H1 (cell line): ENCODE measurements around the gene PARP4. TPM values are rescaled to one million over a fixed set of nuclear protein-coding genes. Genes with fewer than 3 reads are reported as not detected.
"Not testable (repeated sequence)": the region's sequence is repeated elsewhere in the genome, so short reads cannot be mapped to it uniquely, and the experiment has no call there.

Experiments used
- CTCF ChIA-PET: fragments of 300-600 bp; sonication (Branson Sonifier 250); formaldehyde crosslinking; loops from one replicate; lab custom pipeline; 2021; ENCODE audit not compliant: partially characterized antibody; lab: Charles Lee
- POLR2A ChIA-PET: fragments of 300-600 bp; sonication (Branson Sonifier 250); formaldehyde crosslinking; loops from one replicate; lab custom pipeline; 2021; ENCODE audit warnings: inconsistent platforms; ENCODE audit not compliant: partially characterized antibody; lab: Charles Lee
- DNase-seq, 2 experiments: peaks; one replicate each; pipeline versions ENCODE4 v3.0.0 to v3.0.0-alpha.2; 2010 to 2022; ENCODE audit warnings: low spot score in 2 of 2, low read depth in 1 of 2, mixed read lengths in 1 of 2
- FAIRE-seq: peaks from 2 replicates; lab custom pipeline; 2011; peaks lifted over from hg19 to GRCh38; lab: Jason Lieb, UNC
- H2AFZ ChIP-seq: 2 replicates; pipeline ENCODE4 v1.8.1; 2012; ENCODE audit warnings: low read length, inconsistent platforms
- H2AK5ac ChIP-seq: 2 replicates; pipeline ENCODE4 v1.6.1; 2013; ENCODE audit warnings: low read depth, low read length
- H2BK120ac ChIP-seq: replicated peaks from 2 replicates; pipeline ENCODE3; 2013; ENCODE audit warnings: low read depth, low read length, inconsistent platforms
- H2BK12ac ChIP-seq: 2 replicates; pipeline ENCODE4 v1.6.1; 2013; ENCODE audit warnings: low read depth, low read length
- H2BK15ac ChIP-seq: 2 replicates; pipeline ENCODE4 v1.6.1; 2013; ENCODE audit warnings: low read length
- H2BK20ac ChIP-seq: 2 replicates; pipeline ENCODE4 v1.6.1; 2013; ENCODE audit warnings: low read length
- H2BK5ac ChIP-seq: 2 replicates; pipeline ENCODE4 v1.6.1; 2013; ENCODE audit warnings: low read depth, low read length
- H3K14ac ChIP-seq: 2 replicates; pipeline ENCODE4 v1.6.1; 2013; ENCODE audit warnings: inconsistent platforms; ENCODE audit not compliant: insufficient read length
- H3K18ac ChIP-seq: 2 replicates; pipeline ENCODE4 v1.6.1; 2013; ENCODE audit warnings: low read length; ENCODE audit errors: extremely low read depth
- H3K23ac ChIP-seq: 2 replicates; pipeline ENCODE4 v1.6.1; 2013; ENCODE audit warnings: inconsistent platforms; ENCODE audit not compliant: insufficient read length
- H3K23me2 ChIP-seq: 2 replicates; pipeline ENCODE4 v1.6.1; 2013; ENCODE audit warnings: low read depth, low read length
- H3K27ac ChIP-seq: 2 replicates; pipeline ENCODE4 v1.6.1; 2011; ENCODE audit warnings: low read depth, low read length, inconsistent platforms
- H3K27me3 ChIP-seq, 4 experiments: replicated peaks in 1 of 4; 1 replicate in 1 of 4; 2 replicates in 3 of 4; pipeline versions ENCODE4 v1.6.1 to v1.8.1; 2011 to 2013; ENCODE audit warnings: low read length in 3 of 4, mild to moderate bottlenecking in 3 of 4, inconsistent platforms in 2 of 4, mixed read lengths in 2 of 4, moderate library complexity in 1 of 4; ENCODE audit not compliant: control insufficient read depth in 3 of 4, insufficient read depth in 3 of 4; ENCODE audit errors: extremely low read depth in 1 of 4
- H3K36me3 ChIP-seq, 4 experiments: 2 replicates each; pipeline versions ENCODE4 v1.6.1 to v1.8.1; 2011 to 2013; ENCODE audit warnings: mild to moderate bottlenecking in 4 of 4, low read length in 3 of 4, moderate library complexity in 2 of 4, control low read depth in 1 of 4, inconsistent platforms in 1 of 4; ENCODE audit not compliant: insufficient read depth in 4 of 4, control insufficient read depth in 2 of 4
- H3K4ac ChIP-seq: replicated peaks from 2 replicates; pipeline ENCODE3; 2013; ENCODE audit warnings: low read length, low read depth, mixed read lengths, inconsistent platforms; ENCODE audit not compliant: insufficient read length
- H3K4me1 ChIP-seq, 4 experiments: replicated peaks in 1 of 4; 1 replicate in 1 of 4; 2 replicates in 3 of 4; pipeline versions ENCODE4 v1.6.1 to v1.8.1; 2011 to 2013; ENCODE audit warnings: low read length in 3 of 4, inconsistent platforms in 2 of 4, mixed read lengths in 1 of 4; ENCODE audit not compliant: insufficient read depth in 4 of 4, control insufficient read depth in 3 of 4
- H3K4me2 ChIP-seq, 2 experiments: 2 replicates each; pipeline versions ENCODE4 v1.6.1 to v1.8.1; 2011 to 2013; ENCODE audit warnings: low read depth in 2 of 2, low read length in 2 of 2, control low read depth in 1 of 2, inconsistent platforms in 1 of 2, mild to moderate bottlenecking in 1 of 2; ENCODE audit not compliant: insufficient read depth in 1 of 2
- H3K4me3 ChIP-seq, 4 experiments: fragments of 200-600, 300-600 bp in 1 of 4; sonication (generic), shearing (Covaris generic), sonication (Bioruptor Twin) in 1 of 4; 2 replicates each; pipeline versions ENCODE4 v1.5.1 to v1.8.1; 2011 to 2016; ENCODE audit warnings: low read length in 4 of 4, low read depth in 3 of 4, control low read depth in 2 of 4, inconsistent platforms in 2 of 4, mild to moderate bottlenecking in 2 of 4, mixed read lengths in 1 of 4, moderate library complexity in 1 of 4; ENCODE audit not compliant: insufficient read depth in 2 of 4; ENCODE audit errors: extremely low read depth in 1 of 4
- H3K56ac ChIP-seq: replicated peaks from 2 replicates; pipeline ENCODE3; 2013; ENCODE audit warnings: low read depth, mild to moderate bottlenecking, mixed read lengths, low read length, inconsistent platforms; ENCODE audit not compliant: insufficient read length
- H3K79me1 ChIP-seq: 2 replicates; pipeline ENCODE4 v1.6.1; 2013; ENCODE audit warnings: low read depth, low read length, control low read depth
- H3K79me2 ChIP-seq, 2 experiments: 2 replicates each; pipeline versions ENCODE4 v1.6.1 to v1.8.1; 2012 to 2013; ENCODE audit warnings: low read length in 2 of 2, mild to moderate bottlenecking in 2 of 2, inconsistent platforms in 1 of 2; ENCODE audit not compliant: insufficient read depth in 2 of 2, control insufficient read depth in 1 of 2
- H3K9ac ChIP-seq, 4 experiments: replicated peaks in 1 of 4; 1 replicate in 1 of 4; 2 replicates in 3 of 4; pipeline versions ENCODE4 v1.6.1 to v1.8.1; 2011 to 2013; ENCODE audit warnings: low read depth in 3 of 4, low read length in 3 of 4, control low read depth in 2 of 4, mild to moderate bottlenecking in 2 of 4, moderate library complexity in 2 of 4, inconsistent platforms in 1 of 4; ENCODE audit errors: extremely low read depth in 1 of 4
- H3K9me3 ChIP-seq, 2 experiments: 2 replicates each; pipeline versions ENCODE4 v1.6.1 to v1.8.1; 2012 to 2013; ENCODE audit warnings: mild to moderate bottlenecking in 2 of 2, moderate library complexity in 2 of 2, control low read depth in 1 of 2, inconsistent platforms in 1 of 2, low read depth in 1 of 2, low read length in 1 of 2, mixed read lengths in 1 of 2; ENCODE audit not compliant: insufficient read depth in 2 of 2
- H4K20me1 ChIP-seq, 2 experiments: replicated peaks in 1 of 2; 2 replicates each; pipeline versions ENCODE3 to v1.8.1; 2011 to 2013; ENCODE audit warnings: inconsistent platforms in 2 of 2, low read length in 2 of 2, mild to moderate bottlenecking in 1 of 2; ENCODE audit not compliant: insufficient read depth in 2 of 2, control insufficient read depth in 1 of 2
- H4K5ac ChIP-seq: 2 replicates; pipeline ENCODE4 v1.6.1; 2013; ENCODE audit warnings: low read length, low read depth, mixed read lengths, inconsistent platforms; ENCODE audit not compliant: insufficient read length
- H4K8ac ChIP-seq: 2 replicates; pipeline ENCODE4 v1.8.0; 2013; ENCODE audit warnings: mild to moderate bottlenecking, moderate library complexity, low read length, inconsistent platforms; ENCODE audit not compliant: insufficient read depth; ENCODE audit errors: extremely low read depth
- H4K91ac ChIP-seq: replicated peaks from 2 replicates; pipeline ENCODE3; 2013; ENCODE audit warnings: low read length, mixed read lengths, inconsistent platforms; ENCODE audit not compliant: insufficient read length
- WGBS, 2 experiments: shearing (Covaris generic) in 1 of 2; methylation state at CpG; one replicate each; pipeline versions ENCODE4 v1.1.6 to v1.1.7; 2013 to 2015; ENCODE audit warnings: low lambda C conversion rate in 2 of 2, mixed read lengths in 2 of 2, inconsistent platforms in 1 of 2, low coverage in 1 of 2, missing lambda C conversion rate in 1 of 2; ENCODE audit not compliant: insufficient replicate concordance in 2 of 2, insufficient coverage in 1 of 2, insufficient read length in 1 of 2; ENCODE audit errors: extremely low coverage in 1 of 2, missing lambda C conversion rate in 1 of 2; 5-methylcytosine and 5-hydroxymethylcytosine counted together
- polyA plus RNA-seq, 7 experiments: library from polyadenylated mRNA; depleted of rRNA in 3 of 7; stranded (reverse) in 5 of 7; unstranded in 2 of 7; fragments of >200 nt in 5 of 7; fragments of 200-250 nt in 2 of 7; gene quantifications; 1 replicate in 5 of 7; 2 replicates in 1 of 7; 4 replicates in 1 of 7; pipeline versions ENCODE4 v1.2.1 to v1.2.3, GENCODE V29; 2011 to 2013; ENCODE audit warnings: missing spikeins in 2 of 7, mixed read lengths in 2 of 7
- total RNA-seq: library from RNA; stranded (reverse); fragmentation: NEBNext Ultra II Directional; extraction: Animal tissue kit (Norgen Biotek cat#: 25700); gene quantifications from 2 replicates; pipeline ENCODE4 v1.2.1, GENCODE V29; 2021

Gene PARP4
- total and polyA plus RNA-seq, 2 of the 8 experiments (the other 6 are each of a cell fraction or from before 2014, with no cell fraction given): 22.2 to 40.3 TPM

DNA sequence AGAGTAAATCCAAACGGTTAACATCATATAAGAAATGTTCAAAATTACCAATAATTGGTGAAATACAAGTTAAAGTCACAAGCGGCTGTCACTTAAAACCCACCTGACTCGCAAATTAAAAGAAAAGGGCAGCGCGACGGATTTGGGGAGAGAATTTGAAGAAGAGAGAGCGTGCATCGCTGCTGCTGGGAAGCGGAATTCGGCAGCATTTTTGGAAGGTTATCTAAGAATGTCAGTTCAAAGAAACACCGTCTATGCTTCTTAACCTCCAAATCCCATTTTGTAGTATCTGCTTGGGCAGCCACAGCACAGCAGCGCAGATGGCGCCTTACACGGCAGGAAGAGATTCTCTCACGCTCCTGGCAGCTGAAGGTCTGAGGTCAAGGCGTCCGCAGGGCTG lies 128.5 kb downstream of the PARP4 start:
- H2BK120ac ChIP-seq, H3K36me3 ChIP-seq, H3K56ac ChIP-seq, H3K4ac ChIP-seq, H4K8ac ChIP-seq, DNase-seq, H3K4me1 ChIP-seq, H4K5ac ChIP-seq, H3K9ac ChIP-seq, H2BK12ac ChIP-seq, H2AK5ac ChIP-seq, H3K4me2 ChIP-seq, H3K23ac ChIP-seq, H2AFZ ChIP-seq, H4K20me1 ChIP-seq, H3K27ac ChIP-seq, H3K4me3 ChIP-seq, CTCF ChIA-PET, H4K91ac ChIP-seq, H2BK20ac ChIP-seq, H3K9me3 ChIP-seq, H3K18ac ChIP-seq, H3K27me3 ChIP-seq, H3K14ac ChIP-seq, H3K79me2 ChIP-seq, H3K79me1 ChIP-seq, H2BK5ac ChIP-seq, POLR2A ChIA-PET, H2BK15ac ChIP-seq, H3K23me2 ChIP-seq: not testable (repeated sequence)
- peak; percentile 50 for FAIRE-seq
- WGBS, 2 experiments: 91% methylated on average over 17 of the region's 17 CpGs; no CpG with 5 or more reads in 1 of the 2 experiments
